Measurements from ENCODE around the gene DPF3. TPM values are rescaled to one million over a fixed set of nuclear protein-coding genes. Genes with fewer than 3 reads are reported as not detected.

DPF3 gene
- total RNA-seq, 6 experiments from 2014 or later, result 4.1 to 6.6 (median 5.4) TPM

DNA sequence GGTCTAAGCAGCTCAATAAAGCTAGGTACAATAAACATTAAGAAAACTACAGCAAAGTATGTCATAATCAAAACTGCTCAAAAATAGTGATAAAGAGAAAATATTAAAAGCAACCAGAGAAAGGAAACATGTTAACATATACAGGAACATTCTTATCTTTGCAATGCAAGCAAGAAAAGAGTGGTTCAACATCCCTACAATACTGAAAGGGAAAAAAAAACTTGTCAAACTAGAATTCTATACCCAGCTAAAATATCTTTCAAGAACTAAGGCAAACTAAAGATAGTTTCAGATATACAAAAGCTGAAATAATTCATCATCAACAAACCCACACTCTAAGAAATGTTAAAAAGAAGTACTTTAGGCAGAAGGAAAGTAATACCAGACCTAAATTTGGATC lies 134.2 kb downstream of the DPF3 start:
- Mint-ChIP-seq H3K4me3 (no peak overlapping the region), H3K4me1 (ENCODE audit: low read depth) (no peaks in the 10 kb centered on the region), H3K9me3 (peaks cover 31% of the 10 kb centered on the region), H3K36me3 (ENCODE audit: low read depth) (peaks cover 36% of the 10 kb centered on the region), H3K27ac (no peak overlapping the region), H3K27me3 (ENCODE audit: insufficient read depth) (no peaks in the 10 kb centered on the region)
- TF ChIP-seq, protein P1, sequence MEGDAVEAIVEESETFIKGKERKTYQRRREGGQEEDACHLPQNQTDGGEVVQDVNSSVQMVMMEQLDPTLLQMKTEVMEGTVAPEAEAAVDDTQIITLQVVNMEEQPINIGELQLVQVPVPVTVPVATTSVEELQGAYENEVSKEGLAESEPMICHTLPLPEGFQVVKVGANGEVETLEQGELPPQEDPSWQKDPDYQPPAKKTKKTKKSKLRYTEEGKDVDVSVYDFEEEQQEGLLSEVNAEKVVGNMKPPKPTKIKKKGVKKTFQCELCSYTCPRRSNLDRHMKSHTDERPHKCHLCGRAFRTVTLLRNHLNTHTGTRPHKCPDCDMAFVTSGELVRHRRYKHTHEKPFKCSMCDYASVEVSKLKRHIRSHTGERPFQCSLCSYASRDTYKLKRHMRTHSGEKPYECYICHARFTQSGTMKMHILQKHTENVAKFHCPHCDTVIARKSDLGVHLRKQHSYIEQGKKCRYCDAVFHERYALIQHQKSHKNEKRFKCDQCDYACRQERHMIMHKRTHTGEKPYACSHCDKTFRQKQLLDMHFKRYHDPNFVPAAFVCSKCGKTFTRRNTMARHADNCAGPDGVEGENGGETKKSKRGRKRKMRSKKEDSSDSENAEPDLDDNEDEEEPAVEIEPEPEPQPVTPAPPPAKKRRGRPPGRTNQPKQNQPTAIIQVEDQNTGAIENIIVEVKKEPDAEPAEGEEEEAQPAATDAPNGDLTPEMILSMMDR (IDR thresholded peaks at IDR 0.05), result no peak
- no peak for DNase-seq

DNA sequence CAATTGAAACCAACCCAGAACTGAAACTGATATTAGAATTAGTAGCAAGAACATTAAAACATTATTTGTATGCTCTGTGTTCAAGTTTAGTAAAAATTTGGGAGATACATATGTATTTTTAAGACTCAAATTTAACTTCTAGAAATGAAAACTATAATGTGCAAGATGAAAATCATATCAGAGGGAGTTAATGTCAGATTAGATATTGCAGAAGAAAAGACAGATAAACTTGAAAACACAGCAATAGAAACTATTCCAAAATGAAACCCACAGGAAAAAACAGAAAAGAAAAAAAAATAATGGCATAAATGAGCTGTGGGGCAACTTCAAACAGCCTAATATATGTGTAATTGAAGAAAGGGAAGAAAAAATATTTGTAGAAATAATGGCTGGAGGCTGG lies 134.9 kb downstream of the DPF3 start:
- Mint-ChIP-seq H3K4me3 (no peak overlapping the region), H3K27ac (no peak overlapping the region), H3K4me1 (ENCODE audit: low read depth) (no peaks in the 10 kb centered on the region), H3K9me3 (peaks cover 31% of the 10 kb centered on the region), H3K36me3 (ENCODE audit: low read depth) (peaks cover 36% of the 10 kb centered on the region), H3K27me3 (ENCODE audit: insufficient read depth) (no peaks in the 10 kb centered on the region)
- TF ChIP-seq, protein P1 (IDR thresholded peaks at IDR 0.05), result no peak
- DNase-seq, result no peak

DNA sequence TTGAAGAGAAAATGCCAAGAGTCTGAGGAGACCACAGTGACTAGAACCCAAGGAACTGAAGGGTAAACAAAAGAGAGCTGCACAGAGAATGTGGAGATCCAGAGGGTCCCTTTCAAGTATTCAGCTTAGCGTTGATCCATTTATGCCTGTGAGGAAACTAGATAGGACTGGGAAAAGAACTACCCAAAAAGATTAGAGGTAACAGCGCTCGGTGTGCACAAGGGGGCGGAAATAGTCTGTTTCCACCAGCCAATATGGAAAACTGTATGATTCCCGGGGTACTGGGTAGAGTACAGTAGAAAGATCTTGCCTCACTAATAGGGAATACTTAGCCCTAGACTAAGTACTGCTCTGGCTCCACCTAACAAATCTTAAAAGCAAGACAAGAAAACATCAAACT lies 135.5 kb downstream of the DPF3 start:
- peaks cover 31% of the 10 kb centered on the region for H3K9me3 Mint-ChIP-seq
- TF ChIP-seq, protein P1 (IDR thresholded peaks at IDR 0.05), result no peak
- DNase-seq, result no peak
- H3K36me3 Mint-ChIP-seq (ENCODE audit: low read depth), result peaks cover 36% of the 10 kb centered on the region
- H3K27me3 Mint-ChIP-seq (ENCODE audit: insufficient read depth), result no peaks in the 10 kb centered on the region
- H3K27ac Mint-ChIP-seq, result no peak overlapping the region
- no peaks in the 10 kb centered on the region for H3K4me1 Mint-ChIP-seq (ENCODE audit: low read depth)
- no peak overlapping the region for H3K4me3 Mint-ChIP-seq

DNA sequence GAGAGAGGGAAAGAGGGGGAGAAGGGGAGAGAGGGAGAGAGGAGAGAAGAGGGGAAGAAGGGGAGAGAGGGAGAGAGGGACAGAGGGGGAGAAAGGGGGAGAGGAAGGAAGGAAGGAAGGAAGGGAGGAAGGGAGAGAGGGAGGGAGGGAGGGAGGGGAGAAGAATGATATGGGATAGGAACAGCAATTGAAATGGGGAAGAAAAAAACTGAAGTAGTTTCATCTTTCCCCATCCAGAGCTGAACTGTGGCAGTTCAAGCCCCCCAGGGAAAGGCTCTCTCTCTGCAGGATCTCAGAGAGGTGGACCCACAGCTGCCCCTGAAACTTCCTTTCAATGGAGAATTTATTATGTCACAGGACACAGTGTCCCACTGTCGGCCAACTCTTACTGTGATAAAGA lies 136.9 kb downstream of the DPF3 start:
- DNase-seq, result no peak
- H3K36me3 Mint-ChIP-seq (ENCODE audit: low read depth), result peaks cover 36% of the 10 kb centered on the region
- H3K27me3 Mint-ChIP-seq (ENCODE audit: insufficient read depth), result no peaks in the 10 kb centered on the region
- H3K4me1 Mint-ChIP-seq (ENCODE audit: low read depth), result no peaks in the 10 kb centered on the region
- no peak overlapping the region for H3K27ac Mint-ChIP-seq
- TF ChIP-seq, protein P1 (IDR thresholded peaks at IDR 0.05), result no peak
- H3K9me3 Mint-ChIP-seq, result peaks cover 31% of the 10 kb centered on the region
- no peak overlapping the region for H3K4me3 Mint-ChIP-seq

DNA sequence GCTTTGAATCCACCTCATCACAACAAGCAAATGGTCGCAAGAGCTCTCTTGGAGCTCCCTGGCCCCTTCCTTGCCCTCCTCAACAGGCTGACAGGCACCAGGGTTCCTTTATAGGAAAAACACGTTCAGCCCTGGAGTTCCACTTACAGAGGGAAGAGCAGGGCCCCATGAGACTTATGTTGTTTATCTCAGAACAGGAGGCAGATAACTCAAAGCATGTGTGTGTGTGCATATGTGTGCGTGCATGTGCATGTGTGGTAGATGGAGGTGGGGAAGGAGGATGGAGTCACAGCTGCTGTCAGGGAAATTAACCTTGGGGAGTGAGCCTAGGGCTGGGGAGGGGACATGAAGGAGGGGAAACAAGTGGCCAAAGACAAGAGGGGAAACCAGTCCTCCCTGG lies 138.1 kb downstream of the DPF3 start:
- peaks cover 36% of the 10 kb centered on the region for H3K36me3 Mint-ChIP-seq (ENCODE audit: low read depth)

More for the DNA sequence above, 138.1 kb downstream of the DPF3 start:
- H3K9me3 Mint-ChIP-seq, result peaks cover 27% of the 10 kb centered on the region
- H3K27me3 Mint-ChIP-seq (ENCODE audit: insufficient read depth), result no peaks in the 10 kb centered on the region
- no peak overlapping the region for H3K4me3 Mint-ChIP-seq
- H3K27ac Mint-ChIP-seq, result no peak overlapping the region
- no peaks in the 10 kb centered on the region for H3K4me1 Mint-ChIP-seq (ENCODE audit: low read depth)
- TF ChIP-seq, protein P1 (IDR thresholded peaks at IDR 0.05), result no peak
- no peak for DNase-seq
